ENCODE measurements around the gene STIMATE.

The STIMATE gene

DNA sequence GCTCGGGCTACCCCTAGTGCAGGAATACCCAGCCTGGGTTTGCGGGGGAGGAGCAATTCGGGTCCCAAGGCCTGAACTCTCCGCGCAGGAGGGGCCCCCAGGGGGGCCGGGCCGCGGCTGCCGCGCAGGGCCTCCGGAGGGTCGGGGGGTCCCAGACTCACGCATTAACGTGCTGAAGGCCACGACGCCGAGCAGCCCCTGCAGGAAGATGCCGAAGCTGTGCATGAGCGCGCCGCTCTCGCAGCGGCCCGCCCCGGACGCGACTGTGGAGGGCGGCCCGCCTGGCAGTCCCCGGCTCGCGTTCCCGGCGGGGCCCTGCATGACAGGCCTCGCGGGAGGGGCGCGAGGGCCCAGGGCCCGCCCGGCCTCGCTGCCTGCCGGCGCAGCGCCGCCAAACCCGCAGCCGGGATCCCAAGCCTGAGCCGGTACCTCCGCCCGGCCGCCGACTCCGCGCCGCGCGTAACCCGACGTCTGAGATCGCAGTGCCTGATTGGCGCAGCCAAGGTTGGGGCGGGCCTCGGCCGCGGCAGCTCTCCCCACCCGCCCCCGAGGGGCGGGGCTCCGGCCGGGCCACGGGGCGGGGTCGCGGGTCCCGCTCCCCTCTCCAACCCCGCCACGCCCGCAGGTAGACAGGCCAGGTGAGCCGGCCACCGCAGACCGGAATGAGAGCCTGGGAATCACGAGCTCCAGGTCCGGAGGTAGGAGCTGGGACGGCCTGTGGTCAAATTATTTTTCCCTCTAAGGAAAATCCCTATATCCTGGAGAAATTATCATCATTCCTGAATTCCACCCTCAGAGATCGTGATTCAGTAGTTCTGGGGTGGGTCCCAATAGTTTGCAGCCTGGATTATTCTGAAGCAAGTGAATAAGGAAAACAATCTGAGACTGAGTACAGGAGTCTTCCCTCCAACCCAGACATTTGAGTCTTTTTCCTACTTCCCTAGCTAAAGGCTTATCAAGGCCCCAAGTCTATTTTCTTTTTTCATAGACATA, at the start of gene STIMATE:
Gene STIMATE, minus strand, starts transcription at position 419 of the 993 bp plus-strand sequence. Its CDS starts 98 bp downstream, at position 321.
- DNase-seq (ENCODE audit: low read depth in 2 of 2) = peak; percentile 58 to 73

DNA sequence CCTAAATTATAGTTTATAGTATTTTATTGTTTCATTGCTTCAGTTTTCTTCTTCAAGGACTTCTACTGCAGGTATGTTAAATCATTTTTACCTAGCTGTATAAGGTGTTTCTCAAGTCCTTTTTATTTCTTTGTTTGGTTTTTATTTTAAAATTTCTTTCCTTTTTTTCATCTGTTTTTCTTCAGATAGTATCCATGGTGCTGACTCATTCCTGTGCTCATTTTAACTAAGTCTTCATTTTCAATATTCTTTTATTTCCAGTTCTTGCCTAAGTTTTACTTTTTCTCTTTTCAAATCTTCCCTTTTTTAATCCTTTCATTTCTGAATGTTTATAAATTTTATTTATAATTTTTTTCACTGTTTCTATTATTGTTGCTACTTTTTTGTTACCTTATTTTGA, 42.3 kb upstream of the STIMATE start:
- DNase-seq (ENCODE audit: low read depth in 2 of 2) = no peak

DNA sequence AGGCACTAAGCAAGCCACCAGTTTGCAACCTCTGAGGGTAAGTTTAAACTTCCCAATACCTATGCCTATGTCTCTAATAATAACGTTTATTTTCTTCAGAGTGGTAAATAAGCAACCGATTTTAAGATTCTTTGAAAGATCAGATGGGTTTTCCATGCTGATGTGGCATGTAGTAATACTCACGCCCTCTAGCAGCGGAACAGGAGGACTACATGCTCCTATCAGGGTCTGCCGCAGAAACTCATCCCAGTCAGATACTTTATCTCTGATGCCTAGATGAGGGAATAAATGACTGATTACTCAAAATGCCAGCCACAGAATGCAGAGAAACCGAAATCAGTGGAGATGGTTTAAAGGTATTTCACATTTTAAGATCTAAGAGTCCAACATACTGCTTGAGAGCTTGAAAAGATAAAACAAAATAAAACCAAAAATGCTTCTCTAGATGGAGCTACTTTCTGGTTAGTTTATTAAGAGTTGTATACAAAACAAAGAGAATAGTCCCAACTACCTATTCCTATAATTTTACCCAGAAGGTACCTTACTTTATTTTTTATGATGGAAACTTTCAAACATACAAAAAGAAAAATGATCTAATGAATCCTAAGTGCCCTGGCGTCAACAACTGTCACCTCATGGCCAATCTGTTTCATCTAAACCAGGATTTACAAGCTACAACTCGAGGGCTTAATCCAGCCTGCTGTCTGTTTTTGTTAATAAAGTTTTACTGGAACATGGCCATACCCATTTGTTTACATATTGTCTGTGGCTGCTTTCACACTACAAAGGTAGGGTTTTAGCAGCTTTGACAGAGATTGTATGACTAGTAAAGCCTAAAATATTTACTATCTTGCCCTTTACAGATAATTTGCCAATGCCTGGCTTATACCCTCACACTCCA, 37.5 kb upstream of the STIMATE start:
- DNase-seq (ENCODE audit: low read depth in 2 of 2) = peak; percentile 7 to 22

DNA sequence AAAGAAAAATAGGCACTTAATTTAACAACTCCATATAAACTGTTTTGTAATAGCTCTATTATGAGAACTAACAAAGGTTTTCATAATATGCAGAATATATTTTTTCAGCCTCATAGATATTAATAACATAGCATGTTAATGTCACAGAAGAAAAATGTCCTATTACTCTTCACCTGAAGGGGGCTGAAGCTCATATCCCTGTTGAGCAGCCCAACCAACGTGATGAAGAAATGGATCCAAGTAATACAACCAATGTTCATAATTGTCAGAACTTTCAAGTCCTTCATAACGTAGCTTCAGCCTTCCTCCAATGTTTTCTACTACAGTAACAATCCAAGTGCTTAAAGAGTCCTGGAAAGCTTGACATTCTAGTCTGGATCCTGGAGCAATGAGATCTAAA, 34.5 kb upstream of the STIMATE start:
- no peak for DNase-seq (ENCODE audit: low read depth in 2 of 2)

DNA sequence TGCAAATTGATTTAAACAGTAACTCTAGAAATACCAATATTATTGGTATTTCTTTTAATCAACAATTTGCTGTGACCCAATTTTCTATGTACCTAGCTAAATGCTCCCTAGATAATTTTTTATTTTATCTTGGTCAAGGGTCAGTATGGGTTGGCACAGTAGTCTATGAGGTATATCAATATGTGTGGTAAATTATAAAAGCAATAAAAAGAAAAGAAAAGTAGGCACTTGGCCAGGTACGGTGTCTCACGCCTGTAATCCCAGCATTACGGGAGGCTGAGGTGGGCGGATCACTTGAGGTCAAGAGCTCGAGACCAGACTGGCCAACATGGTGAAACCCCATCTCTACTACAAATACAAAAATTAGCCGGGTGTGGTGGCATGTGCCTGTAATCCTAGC, 34.0 kb upstream of the STIMATE start:
- DNase-seq (ENCODE audit: low read depth in 2 of 2) = no peak

DNA sequence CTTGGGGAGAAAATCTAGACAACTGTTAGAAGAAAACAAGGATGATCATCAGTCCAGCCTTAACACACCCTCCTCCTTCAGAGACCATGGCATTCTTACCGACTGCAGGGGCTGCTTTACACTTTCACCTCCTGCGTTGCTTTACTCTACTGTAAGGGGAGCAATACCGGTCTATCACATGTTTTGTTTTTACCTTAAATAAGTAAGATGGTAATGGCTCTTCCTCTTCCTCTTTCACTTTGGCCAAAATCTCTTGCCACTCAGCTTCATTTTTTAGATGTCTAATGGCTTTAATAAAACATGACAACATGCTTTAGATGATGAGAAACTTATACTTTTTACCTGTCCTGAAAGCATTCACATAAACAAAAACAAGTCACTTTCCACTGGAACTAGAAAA, 33.4 kb upstream of the STIMATE start:
- DNase-seq (ENCODE audit: low read depth in 2 of 2) = no peak

DNA sequence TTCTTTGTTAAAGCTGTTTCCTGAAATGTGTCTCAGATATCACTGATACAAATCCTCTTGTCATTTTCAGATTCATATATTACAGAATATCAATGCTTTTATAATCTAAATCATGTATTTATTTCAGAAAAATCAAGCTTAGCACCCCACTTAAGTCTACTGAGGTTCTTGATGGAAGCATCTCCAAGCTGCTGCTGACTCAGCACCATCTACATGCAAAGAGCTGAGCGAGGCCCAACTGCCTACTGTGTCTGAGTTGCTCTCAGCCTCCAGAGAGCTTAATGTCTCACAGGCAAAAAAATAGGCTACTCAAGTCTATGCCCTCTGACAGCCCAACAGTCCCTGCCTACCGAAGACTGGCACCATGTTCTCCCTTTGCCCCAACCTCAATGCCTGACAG, 29.2 kb upstream of the STIMATE start:
- no peak for DNase-seq (ENCODE audit: low read depth in 2 of 2)

DNA sequence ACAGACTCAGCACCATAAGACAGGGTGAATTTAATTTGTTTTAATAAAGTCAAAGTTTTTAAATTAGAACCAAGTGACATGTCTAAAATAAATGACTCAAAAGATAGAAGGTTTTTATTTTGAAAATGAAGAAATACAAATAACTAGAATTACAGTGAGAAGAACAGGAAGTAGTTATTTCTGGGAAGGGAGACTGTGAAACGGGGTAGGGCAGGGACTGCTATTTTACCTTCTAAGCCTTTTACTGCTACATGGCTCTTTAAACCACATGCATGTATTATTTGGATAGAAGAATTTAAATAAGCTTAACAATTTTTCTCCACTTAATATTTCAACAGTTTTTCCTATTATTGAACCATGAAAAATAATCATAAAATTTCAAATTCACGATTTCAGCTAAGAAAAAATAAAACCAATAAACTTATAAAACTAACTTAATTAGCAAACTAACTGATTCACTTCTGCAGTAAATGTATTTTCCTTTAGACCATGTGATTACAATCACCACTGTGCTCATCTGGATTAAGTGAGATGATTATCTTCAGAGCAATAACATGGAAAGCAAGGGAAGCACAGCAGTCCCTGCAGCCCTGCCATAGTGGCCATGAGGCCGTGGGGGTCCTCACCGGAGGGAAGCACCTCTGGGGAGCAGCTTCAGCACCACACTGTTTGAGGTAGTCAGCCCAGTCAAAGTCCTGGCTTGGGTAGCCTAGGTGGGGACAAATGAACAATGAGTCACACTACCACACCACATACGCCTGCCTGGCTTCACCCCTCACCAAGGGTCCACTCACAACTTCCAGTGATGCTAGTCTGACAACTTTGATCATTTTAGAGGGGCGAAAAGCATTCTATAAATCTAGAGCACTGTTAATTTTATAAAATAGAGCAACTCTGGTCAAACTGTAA, 28.3 kb upstream of the STIMATE start:
- no peak for DNase-seq (ENCODE audit: low read depth in 2 of 2)

DNA sequence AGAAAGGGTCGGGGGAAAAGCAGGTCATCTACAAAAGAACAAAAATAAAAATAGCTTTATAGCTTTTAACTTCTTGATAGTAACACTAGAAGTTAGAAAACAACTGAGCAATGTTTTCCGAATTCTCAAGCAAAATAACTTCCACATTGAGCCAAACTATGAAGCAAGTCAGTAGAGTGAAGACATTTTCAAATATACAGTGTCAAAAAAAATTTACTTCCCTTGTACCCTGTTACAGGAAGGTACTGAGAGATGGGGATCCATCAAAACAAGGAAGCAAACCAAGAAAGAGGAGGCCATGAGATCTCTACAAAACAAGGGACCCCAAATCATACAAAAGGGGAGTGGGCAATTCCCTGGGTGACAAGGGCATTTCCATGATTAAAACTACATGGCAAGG, 26.6 kb upstream of the STIMATE start:
- DNase-seq (ENCODE audit: low read depth in 2 of 2) = no peak

DNA sequence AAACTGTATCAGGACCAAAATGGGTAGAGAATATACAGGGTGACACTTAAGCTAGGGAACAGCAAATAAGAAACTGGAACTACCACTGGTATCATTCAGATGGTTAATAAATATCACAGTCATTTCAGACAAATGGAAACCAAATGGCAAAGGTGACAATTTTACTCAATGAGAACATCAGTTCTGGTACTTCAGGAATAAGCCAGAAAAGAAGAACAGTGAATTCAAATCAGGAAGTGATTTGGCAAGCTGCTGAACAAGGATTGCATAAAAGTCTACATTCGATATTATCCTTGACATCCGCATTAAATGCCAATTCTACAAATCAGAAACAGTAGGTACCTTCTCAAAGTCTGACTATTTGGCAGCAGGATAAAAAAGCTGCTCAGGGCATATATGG, 23.5 kb upstream of the STIMATE start:
- DNase-seq (ENCODE audit: low read depth in 2 of 2) = no peak

DNA sequence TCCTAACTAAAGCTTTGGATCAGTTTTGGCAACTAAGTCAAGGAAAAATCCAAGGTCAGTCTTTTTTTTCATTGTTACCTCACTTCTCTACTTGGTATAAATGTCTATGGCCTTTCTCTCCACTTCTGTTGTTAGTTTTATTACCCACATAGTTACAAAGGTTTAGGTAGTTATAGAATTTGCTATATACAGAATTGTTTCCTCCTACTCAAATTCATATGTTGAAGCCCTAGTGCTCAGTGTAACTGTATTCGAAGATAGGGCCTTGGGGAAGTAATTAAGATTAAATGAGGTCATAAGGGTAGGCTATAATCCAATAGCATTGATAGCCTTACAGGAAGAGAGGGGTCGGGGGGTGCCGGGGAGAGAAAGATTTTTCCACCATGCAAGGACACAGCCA, 19.7 kb upstream of the STIMATE start:
- no peak for DNase-seq (ENCODE audit: low read depth in 2 of 2)

DNA sequence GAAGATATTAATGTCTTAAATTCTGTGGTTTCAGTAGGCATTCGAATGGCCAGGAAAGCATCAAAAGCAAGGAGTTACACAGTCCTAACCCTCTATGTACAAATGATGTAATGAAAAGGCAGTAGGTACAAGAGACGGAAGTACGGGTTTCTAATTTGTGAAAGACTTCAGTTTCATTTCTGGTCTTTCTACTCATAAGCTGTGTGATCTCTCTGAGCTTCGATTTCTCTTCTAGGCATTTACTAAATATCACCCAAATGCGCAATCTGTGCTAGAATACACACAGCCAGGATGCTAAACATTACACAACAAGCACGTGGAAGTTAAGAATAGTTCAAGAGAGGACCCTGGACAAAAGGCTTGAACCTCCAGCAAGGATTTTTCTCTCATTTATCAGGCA, 17.9 kb upstream of the STIMATE start:
- DNase-seq (ENCODE audit: low read depth in 2 of 2) = no peak

DNA sequence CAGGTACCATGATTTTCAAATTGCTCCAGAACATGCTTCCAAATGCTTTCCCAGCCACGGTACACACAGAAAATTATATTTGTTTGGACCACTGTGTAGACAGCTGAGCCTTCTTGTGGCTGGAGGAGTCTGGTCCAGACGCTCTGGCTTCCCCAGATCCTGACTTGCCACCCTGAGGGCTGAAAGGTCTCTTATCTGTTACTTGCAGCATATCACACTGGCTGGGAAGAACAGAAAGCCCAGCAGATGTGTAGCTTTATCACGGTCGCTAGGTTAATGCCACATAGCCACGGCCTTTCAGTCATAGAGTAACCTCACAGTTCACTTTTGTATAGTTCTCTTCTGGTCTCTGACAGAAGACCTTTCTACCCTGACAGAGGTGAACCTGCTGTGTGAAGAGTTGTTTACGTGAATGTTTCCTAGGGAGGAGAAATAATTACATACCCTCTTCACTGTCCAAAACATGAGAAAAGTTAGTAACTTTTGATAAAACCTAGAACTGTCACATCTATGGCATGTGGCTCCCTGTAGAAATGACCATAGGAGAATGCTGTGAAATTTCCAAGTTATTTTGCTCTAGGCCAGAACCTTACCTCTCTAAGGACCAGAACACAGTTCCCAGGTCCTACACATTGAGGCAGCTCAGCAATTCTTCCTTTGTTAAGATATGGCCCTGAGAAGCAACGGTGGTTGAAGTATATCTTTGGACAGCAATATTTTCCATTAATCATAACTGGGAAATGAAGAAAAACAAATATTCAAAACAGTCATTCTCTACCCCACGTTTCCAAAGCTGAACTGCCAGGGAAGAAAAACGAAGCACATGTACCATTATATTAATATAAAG, 15.8 kb upstream of the STIMATE start:
- no peak for DNase-seq (ENCODE audit: low read depth in 2 of 2)

DNA sequence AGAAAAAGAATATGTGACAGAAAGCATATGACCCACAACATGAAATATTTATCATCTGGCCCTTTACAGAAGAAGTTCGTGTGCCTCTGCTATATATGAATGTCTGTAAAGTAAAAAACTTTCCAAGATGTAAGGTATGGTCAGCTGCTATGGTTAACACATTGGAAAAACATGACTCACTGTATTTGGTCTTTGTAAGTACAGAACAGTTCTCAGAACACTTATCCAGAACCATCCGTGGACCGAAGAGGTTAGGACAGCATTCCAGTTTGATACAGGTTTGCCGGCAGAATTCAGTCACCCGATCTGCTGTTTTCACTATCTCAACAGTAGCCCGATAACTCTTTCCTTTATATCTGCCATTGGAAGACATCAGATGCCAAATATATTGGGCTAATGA, 13.5 kb upstream of the STIMATE start:
- no peak for DNase-seq (ENCODE audit: low read depth in 2 of 2)

DNA sequence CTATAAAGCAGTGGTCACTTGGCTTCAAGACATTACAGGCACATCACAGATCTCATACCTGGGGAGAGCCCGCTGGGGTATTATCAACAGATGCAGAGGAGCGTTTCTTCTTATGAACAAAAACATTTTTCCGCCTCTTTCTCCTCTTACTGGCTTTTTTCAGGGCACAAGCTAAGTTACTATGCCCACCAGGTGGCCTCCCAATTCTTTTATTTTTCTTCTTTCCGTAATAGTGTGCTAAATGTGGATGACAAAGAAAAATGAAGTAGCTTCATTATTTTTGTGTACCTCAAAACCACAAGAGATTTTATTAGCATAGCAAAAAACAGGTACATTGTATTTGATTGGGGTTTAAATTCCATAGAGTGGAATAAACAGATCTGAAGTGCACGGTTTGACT, 10.1 kb upstream of the STIMATE start:
- no peak for DNase-seq (ENCODE audit: low read depth in 2 of 2)

DNA sequence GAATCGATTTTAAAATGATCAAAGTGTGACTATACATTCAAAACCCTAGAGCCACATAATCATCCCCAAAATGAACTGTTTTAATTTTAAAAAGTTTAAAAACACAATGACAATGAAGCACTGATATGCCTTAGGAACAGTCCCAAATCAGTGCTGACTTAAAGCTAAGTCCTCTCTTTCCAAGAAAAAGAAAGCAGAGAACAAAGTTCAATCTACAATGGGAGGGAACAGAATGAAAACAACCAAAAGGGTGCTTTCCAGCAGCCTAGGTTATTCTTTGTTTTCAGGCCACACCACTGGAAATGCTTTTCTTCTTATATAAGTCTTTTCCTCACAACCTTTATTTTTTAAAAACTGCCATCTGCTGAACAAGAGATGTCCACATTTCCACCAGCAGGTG, 7.2 kb upstream of the STIMATE start:
- DNase-seq (ENCODE audit: low read depth in 2 of 2) = no peak

DNA sequence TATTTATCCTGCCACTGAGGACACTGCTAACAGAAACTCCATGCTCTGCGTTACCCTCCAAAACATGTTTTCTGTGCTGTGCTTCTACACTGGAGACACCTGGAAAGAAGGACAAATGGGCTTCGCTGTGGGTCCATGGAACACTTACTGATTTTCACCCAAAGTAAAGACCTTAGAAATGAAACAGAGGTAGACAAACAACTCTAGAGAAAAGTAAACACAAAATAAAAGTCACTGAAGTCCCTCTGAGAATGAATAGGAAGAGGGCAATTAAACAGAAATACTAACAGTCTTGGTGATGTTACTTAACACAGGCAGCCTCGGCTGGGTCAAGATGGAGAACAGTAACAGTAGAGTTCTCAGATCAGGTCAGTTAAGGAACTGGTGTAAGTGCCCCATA, 6.7 kb upstream of the STIMATE start:
- DNase-seq (ENCODE audit: low read depth in 2 of 2) = no peak

DNA sequence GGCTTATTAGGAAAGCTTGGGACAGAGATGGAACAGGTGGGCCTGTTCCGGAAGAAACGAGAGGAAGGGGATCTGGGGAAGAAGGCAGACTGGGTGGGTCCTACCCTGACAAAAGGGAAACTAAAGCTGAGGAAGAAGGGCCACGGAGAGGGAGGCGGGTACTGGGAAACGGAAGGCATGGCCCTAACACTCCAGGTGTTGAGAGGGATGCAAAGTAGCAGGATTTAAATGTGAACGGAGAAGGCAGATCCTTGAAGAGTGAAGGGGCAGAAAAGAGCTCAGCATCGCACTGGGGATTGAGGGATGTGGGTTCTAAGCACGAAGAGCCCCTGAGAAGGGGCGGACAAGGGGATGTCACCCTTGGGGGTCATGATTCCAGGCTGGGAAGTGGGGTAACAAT, 735 bp downstream of the STIMATE start:
- DNase-seq (ENCODE audit: low read depth in 2 of 2) = no peak

DNA sequence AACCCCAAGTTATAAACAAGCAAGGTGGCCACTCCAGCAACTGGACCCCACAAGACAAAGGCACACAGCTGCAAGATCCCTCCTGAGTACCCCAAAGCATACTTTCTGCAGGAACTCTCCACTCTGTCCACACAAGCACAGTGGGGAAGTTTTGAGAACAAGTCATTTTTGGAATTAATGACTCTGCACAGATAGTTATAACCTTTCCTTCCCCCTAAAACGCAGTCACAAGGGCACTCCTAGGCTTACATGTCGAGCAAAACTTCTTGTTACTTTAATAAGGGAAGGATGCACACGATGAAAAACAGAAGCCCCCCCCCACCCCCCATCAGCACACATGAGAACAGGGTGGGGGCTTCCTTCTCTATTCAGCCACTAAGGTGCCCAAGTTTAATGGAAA, 1.2 kb downstream of the STIMATE start:
- no peak for DNase-seq (ENCODE audit: low read depth in 2 of 2)

DNA sequence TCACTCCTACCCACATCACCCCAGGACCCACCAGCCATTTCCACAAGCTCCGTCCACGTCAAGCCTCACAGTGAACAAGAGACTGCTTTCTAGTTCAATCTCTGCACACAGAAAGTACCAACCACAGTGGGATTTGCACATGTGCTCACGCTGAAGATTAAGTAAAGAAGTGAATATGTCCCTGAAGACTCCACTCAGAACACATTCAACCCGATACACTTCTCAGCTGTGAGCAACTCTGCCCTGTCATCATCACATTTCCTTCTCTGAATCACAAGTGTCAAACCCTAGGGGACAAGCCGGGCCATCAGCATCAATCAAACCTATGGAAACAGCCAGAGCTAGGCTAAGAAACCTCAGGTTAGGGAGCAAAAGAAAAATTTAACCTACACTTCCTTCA, 1.9 kb downstream of the STIMATE start:
- DNase-seq (ENCODE audit: low read depth in 2 of 2) = no peak

DNA sequence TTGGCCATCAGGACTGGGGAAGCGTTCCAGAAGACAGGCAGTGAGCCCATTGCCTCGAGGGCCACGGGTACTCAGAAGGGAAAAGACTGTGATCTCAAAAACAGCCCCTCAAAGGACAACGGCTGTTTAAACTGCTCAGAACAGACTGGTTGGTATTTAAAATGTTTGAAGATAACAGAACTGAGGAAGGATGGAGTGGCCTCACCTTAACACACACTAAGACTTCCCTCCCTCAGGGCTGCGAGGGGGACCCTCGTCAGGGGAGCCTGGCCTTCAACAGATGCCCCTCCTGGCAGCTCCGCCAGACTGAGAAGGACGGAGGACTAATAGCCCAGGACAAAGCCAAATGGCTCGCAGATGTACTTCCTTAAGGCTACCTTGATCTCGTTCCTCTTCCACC, 2.6 kb downstream of the STIMATE start:
- no peak for DNase-seq (ENCODE audit: low read depth in 2 of 2)

Data from stimulated activated CD8-positive, alpha-beta memory T cell treated with anti-CD3 and anti-CD28 coated beads, Interleukin-15, amount 100 ng/mL, for 4 hours (primary cell).